HCT116 (cell line): ENCODE results near the gene ZNF197.

Experiments
- CTCF ChIP-seq, 3 experiments: fragments of 200-600 bp in 1 of 3; sonication (generic) in 1 of 3; IDR thresholded peaks in 2 of 3; conservative IDR thresholded peaks in 1 of 3; 2 replicates each; pipeline ENCODE4 v1.5.1; 2012 to 2017; ENCODE audit warnings: low read depth in 2 of 3, low read length in 2 of 3, antibody characterized with exemption in 1 of 3, borderline replicate concordance in 1 of 3, control low read depth in 1 of 3, mild to moderate bottlenecking in 1 of 3, mixed read lengths in 1 of 3, mixed run types in 1 of 3, moderate library complexity in 1 of 3; ENCODE audit not compliant: insufficient read depth in 1 of 3
- EZH2 ChIP-seq: fragments of 200-600 bp; sonication (generic); IDR thresholded peaks from 2 replicates; pipeline ENCODE4 v1.6.1; 2017; ENCODE audit warnings: antibody characterized with exemption, mixed run types
- MAX ChIP-seq: IDR thresholded peaks from 2 replicates; pipeline ENCODE4 v1.6.1; 2012
- POLR2A ChIP-seq: IDR thresholded peaks from 2 replicates; pipeline ENCODE4 v1.7.0; 2011; ENCODE audit warnings: borderline replicate concordance; ENCODE audit not compliant: insufficient read depth, insufficient read length; ENCODE audit errors: extremely low read depth
- ZNF274 ChIP-seq: fragments of 200-500 bp; sonication (Bioruptor generic); IDR thresholded peaks from 2 replicates; pipeline ENCODE4 v1.6.1; 2014; ENCODE audit warnings: mild to moderate bottlenecking, low read depth, low read length, inconsistent platforms

- TF ChIP-seq CTCF (IDR thresholded peaks at IDR 0.05 in 2 of 3, conservative IDR thresholded peaks at IDR 0.05 in 1 of 3; ENCODE audit: borderline replicate concordance in 1 of 3, insufficient read depth in 1 of 3, low read depth in 2 of 3, low read length in 2 of 3): no peak
- no peak for TF ChIP-seq EZH2
- no peak for TF ChIP-seq MAX
- no peak for TF ChIP-seq ZNF274
- TF ChIP-seq POLR2A: no peak
Observed at GRCh38 chr3:44647771-44648170, 22.9 kb downstream of the ZNF197 start.
